Activated CD4-positive, alpha-beta T cell treated with anti-CD3 and anti-CD28 coated beads for 36 hours (primary cell): Measurements from ENCODE around the gene RASSF6. TPM values are rescaled to one million over a fixed set of nuclear protein-coding genes. Genes with fewer than 3 reads are reported as not detected.
A peak's percentile ranks its signal among the peaks of the same experiment; 100 is the strongest.
"Not testable (repeated sequence)": the region's sequence is repeated elsewhere in the genome, so short reads cannot be mapped to it uniquely, and the experiment has no call there.

ENCODE experiments used
- ATAC-seq: fragments of 200-7000 bp; cut with Tn5 transposase; one replicate; pipeline ENCODE4 v1.10.0; 2021; ENCODE audit warnings: mild to moderate bottlenecking, moderate library complexity
- CTCF ChIA-PET: fragments of 350-600 bp; sonication (Branson Sonifier 250); formaldehyde crosslinking; loops from one replicate; lab custom pipeline; 2021; ENCODE audit warnings: antibody characterized with exemption; lab: Charles Lee
- POLR2A ChIA-PET: fragments of 350-600 bp; sonication (Branson Sonifier 250); formaldehyde crosslinking; loops from one replicate; lab custom pipeline; 2021; ENCODE audit warnings: antibody characterized with exemption, inconsistent platforms; lab: Charles Lee
- DNase-seq: peaks from one replicate; pipeline ENCODE4 v3.0.0-alpha.2; 2020
- H3K27ac Mint-ChIP-seq: one replicate; pipeline ENCODE4 v1.8.0; 2021; ENCODE audit warnings: mixed read lengths
- H3K27me3 Mint-ChIP-seq: one replicate; pipeline ENCODE4 v1.8.0; 2021; ENCODE audit warnings: mixed read lengths
- H3K36me3 Mint-ChIP-seq: one replicate; pipeline ENCODE4 v1.8.0; 2021; ENCODE audit warnings: low read depth, mixed read lengths
- H3K4me1 Mint-ChIP-seq: one replicate; pipeline ENCODE4 v1.8.0; 2021; ENCODE audit warnings: mixed read lengths
- H3K4me3 Mint-ChIP-seq: one replicate; pipeline ENCODE4 v1.8.0; 2021; ENCODE audit warnings: mild to moderate bottlenecking, moderate library complexity, mixed read lengths
- H3K9me3 Mint-ChIP-seq: one replicate; pipeline ENCODE4 v1.8.0; 2021; ENCODE audit warnings: low read depth, mixed read lengths
- intact Hi-C, 2 experiments: fragments of 100-400 bp; cut with DNase I in 1 of 2; cut with micrococcal nuclease in 1 of 2; formaldehyde crosslinking; loops; one replicate each; pipeline versions ENCODE4 v1.14.2 to v1.15.1; 2022 to 2024; cut with DNase I, micrococcal nuclease
- total RNA-seq, 2 experiments: library from RNA; stranded (reverse); gene quantifications; one replicate each; pipeline ENCODE4 v1.2.3, GENCODE V29; 2021

Gene RASSF6
- total RNA-seq = under 1 TPM in 1 of 2 experiments, not detected in 1; 0.04 TPM

- DNase-seq (peak; percentile 49), ATAC-seq (peak; percentile 68)
- Mint-ChIP-seq H3K27me3 (peaks cover 11% of the 10 kb centered on the region), H3K4me1 (peaks cover 10% of the 10 kb centered on the region), H3K4me3 (peak within 1 kb of the TSS; percentile 32), H3K9me3 (no peaks in the 10 kb centered on the region), H3K27ac (no peak within 1 kb of the TSS), H3K36me3 (no peaks in the 10 kb centered on the region)
- CTCF ChIA-PET = interaction anchor here (1.3 to 1.7 kb wide), 2 partner anchors 11 to 27 kb away, joined by 3 to 4 read pairs; no protein-coding TSS in a partner anchor
- POLR2A ChIA-PET = no interaction called here
- intact Hi-C loops = no loop called here
These were observed at the start of gene RASSF6 for GRCh38 chr4:73620115-73620792. Gene RASSF6, minus strand, starts transcription at chr4:73620436. Its CDS starts 8,641 bp downstream, at chr4:73611795.

DNA sequence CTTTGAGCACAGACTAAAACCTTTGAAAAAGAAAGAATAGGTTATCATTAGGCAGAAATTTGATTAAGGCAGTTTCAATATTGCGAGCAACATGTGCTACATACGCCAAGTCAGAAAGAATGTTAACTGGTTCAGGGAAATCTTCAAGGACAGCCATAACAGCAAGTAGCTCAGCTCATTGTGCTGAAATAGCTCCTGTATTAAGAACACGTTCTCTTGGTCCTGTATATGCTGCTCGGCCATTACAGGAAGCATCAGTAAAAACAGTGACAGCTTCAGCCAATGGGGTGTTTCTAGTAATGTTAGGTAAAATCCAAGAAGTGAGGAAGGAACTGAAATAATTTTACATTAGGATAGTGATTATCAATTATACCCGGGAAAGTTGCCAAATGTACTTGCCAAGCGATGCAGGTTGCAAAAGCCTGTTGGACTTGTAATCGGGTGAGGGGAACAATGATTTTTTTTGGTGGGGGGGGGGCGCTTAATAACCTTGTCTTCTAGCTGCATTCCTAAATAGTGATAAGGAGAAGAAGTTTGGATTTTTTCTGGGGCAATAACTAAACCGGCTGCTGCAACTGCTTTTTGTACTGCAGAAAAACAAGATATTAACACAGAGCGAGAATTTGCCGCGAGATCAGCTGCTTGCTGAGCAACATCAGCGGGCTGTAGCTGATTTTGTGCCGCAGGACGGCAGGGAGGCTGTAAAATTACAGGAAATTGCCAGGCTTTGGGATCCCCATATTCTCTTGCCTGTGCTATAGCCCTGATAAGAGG is 49.4 kb upstream of the RASSF6 start:
- H3K4me1 Mint-ChIP-seq = no peaks in the 10 kb centered on the region
- no peak for DNase-seq
- ATAC-seq = no peak
- H3K4me3 Mint-ChIP-seq = no peak overlapping the region
- POLR2A ChIA-PET = no interaction called here
- H3K27ac Mint-ChIP-seq = no peak overlapping the region
- CTCF ChIA-PET = no interaction called here
- no peaks in the 10 kb centered on the region for H3K36me3 Mint-ChIP-seq
- H3K9me3 Mint-ChIP-seq = no peaks in the 10 kb centered on the region
- intact Hi-C loops = loop anchor here in 1 of 2 experiments (10.0 kb wide), 1 partner anchor 195 kb away; the partner anchor contains the start of gene CXCL1
- H3K27me3 Mint-ChIP-seq = no peaks in the 10 kb centered on the region

GRCh38 chr4:73668782-73669201 is 48.6 kb upstream of the RASSF6 start:
- intact Hi-C loops = loop anchor here in 1 of 2 experiments (10.0 kb wide), 1 partner anchor 196 kb away; the partner anchor contains the start of gene CXCL1
- Mint-ChIP-seq H3K4me3 (no peak overlapping the region), H3K27me3 (no peaks in the 10 kb centered on the region), H3K36me3 (no peaks in the 10 kb centered on the region), H3K9me3 (no peaks in the 10 kb centered on the region), H3K27ac (no peak overlapping the region), H3K4me1 (no peaks in the 10 kb centered on the region)
- ChIA-PET POLR2A (no interaction called here), CTCF (no interaction called here)
- no peak for DNase-seq
- no peak for ATAC-seq

- peak; percentile 12 for DNase-seq
- H3K4me1 Mint-ChIP-seq, POLR2A ChIA-PET, H3K9me3 Mint-ChIP-seq, H3K27ac Mint-ChIP-seq, H3K27me3 Mint-ChIP-seq, CTCF ChIA-PET, ATAC-seq, H3K4me3 Mint-ChIP-seq, H3K36me3 Mint-ChIP-seq: not testable (repeated sequence)
- intact Hi-C loops = loop anchor here in 1 of 2 experiments (10.0 kb wide), 1 partner anchor 199 kb away; the partner anchor contains the start of gene CXCL1
These were observed 45.7 kb upstream of the RASSF6 start for GRCh38 chr4:73665924-73666323.

DNA sequence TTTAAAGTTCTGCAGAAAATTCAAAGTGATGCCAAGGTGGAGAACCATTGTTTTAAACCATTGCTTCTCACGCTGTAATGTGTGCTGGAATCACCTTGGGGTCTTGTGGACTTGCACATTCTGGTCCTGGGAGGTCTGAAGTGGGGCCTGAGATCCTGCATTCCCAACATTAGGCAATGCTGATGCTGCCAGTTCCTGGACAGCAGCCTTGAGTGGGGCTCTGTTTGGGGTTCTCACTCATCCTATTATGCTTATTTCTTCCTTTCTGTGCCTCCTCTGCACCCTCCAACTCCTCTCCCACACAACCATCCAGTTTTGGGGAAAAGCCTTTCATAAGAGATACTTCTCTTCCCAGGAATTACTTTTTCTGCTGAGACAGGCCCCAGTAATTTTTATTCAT is 44.2 kb upstream of the RASSF6 start:
- peaks cover 3% of the 10 kb centered on the region for H3K4me1 Mint-ChIP-seq
- DNase-seq = no peak
- ATAC-seq = no peak
- intact Hi-C loops = loop anchor here in 1 of 2 experiments (5.0 to 10.0 kb wide), 2 partner anchors 200 to 648 kb away; partner anchors contain the start of gene CXCL1
- POLR2A ChIA-PET = no interaction called here
- peaks cover 2% of the 10 kb centered on the region for H3K27me3 Mint-ChIP-seq
- no peak overlapping the region for H3K4me3 Mint-ChIP-seq
- H3K27ac Mint-ChIP-seq = no peak overlapping the region
- no peaks in the 10 kb centered on the region for H3K36me3 Mint-ChIP-seq
- CTCF ChIA-PET = interaction anchor here (1.2 to 2.4 kb wide), 2 partner anchors 10 to 471 kb away, joined by 3 to 6 read pairs; no protein-coding TSS in a partner anchor
- H3K9me3 Mint-ChIP-seq = no peaks in the 10 kb centered on the region

GRCh38 chr4:73663576-73663975 is 43.3 kb upstream of the RASSF6 start:
- DNase-seq (no peak), ATAC-seq (no peak)
- Mint-ChIP-seq H3K4me1 (peaks cover 3% of the 10 kb centered on the region), H3K27ac (no peak overlapping the region), H3K4me3 (no peak overlapping the region), H3K27me3 (peaks cover 2% of the 10 kb centered on the region), H3K36me3 (no peaks in the 10 kb centered on the region), H3K9me3 (no peaks in the 10 kb centered on the region)
- POLR2A ChIA-PET = no interaction called here
- intact Hi-C loops = loop anchor here in 1 of 2 experiments (5.0 to 10.0 kb wide), 2 partner anchors 201 to 649 kb away; partner anchors contain the start of gene CXCL1
- CTCF ChIA-PET = interaction anchor here (0.6 to 2.4 kb wide), 4 partner anchors 8 to 472 kb away, joined by 3 to 6 read pairs (median 4); no protein-coding TSS in a partner anchor

DNA sequence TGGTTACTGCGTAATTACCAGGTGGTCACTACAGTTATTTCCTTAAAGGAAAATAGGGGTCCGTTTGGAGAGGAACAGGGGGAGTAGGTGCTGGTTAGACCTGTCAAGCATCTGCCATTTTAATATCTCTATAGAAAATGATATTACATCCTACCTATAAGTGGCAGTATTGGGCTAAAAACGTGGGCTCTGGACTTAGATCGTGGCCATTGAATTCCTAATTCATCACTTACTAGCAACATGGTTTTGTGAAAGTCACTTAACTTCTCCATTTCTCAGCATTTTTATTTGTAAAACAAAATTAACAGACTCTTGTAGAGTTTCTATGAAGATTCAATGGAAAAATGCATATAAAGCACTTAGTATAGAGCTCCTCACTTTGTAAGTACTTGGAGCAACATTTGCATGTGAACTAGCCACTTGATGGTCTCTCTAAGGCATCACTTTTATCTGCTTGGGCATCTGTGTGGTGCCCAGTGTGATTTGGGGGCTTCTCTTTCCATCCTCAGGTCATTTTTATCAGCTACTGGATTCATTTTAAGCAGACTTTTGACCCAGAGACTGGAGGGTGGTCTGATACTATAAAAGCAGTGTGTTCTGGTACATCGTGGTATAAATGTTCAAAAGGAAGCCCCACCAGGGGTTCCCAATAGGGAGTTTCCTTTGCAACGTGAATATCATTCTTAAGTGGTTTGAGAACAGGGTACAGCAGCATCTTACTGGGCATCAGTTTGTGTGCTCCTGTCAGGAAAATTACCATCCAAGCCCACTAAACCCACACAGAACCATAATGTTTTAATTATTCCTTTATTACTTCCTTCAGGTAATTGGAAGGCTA is 42.7 kb upstream of the RASSF6 start:
- intact Hi-C loops = loop anchor here in 1 of 2 experiments (1.0 to 10.0 kb wide), 3 partner anchors 202 to 649 kb away; partner anchors contain the start of gene CXCL1
- Mint-ChIP-seq H3K27ac (no peak overlapping the region), H3K36me3 (no peaks in the 10 kb centered on the region), H3K4me1 (peaks cover 3% of the 10 kb centered on the region), H3K9me3 (no peaks in the 10 kb centered on the region), H3K4me3 (no peak overlapping the region), H3K27me3 (peaks cover 2% of the 10 kb centered on the region)
- DNase-seq (no peak), ATAC-seq (peak; percentile 33)
- ChIA-PET CTCF (interaction anchor here (0.6 to 2.4 kb wide), 9 partner anchors 9 to 675 kb away, joined by 3 to 6 read pairs (median 5); no protein-coding TSS in a partner anchor), POLR2A (no interaction called here)

GRCh38 chr4:73661646-73662119 is 41.4 kb upstream of the RASSF6 start:
- POLR2A ChIA-PET = interaction anchor here (0.6 kb wide), 1 partner anchor 43 kb away, joined by 3 read pairs; no protein-coding TSS in a partner anchor
- intact Hi-C loops = loop anchor here in 1 of 2 experiments (1.0 to 10.0 kb wide), 3 partner anchors 203 to 651 kb away; partner anchors contain the start of gene CXCL1
- DNase-seq = peak; percentile 23
- H3K4me1 Mint-ChIP-seq = peaks cover 3% of the 10 kb centered on the region
- H3K27ac Mint-ChIP-seq = no peak overlapping the region
- H3K4me3 Mint-ChIP-seq = no peak overlapping the region
- peaks cover 2% of the 10 kb centered on the region for H3K27me3 Mint-ChIP-seq
- peak; percentile 39 for ATAC-seq
- H3K9me3 Mint-ChIP-seq = no peaks in the 10 kb centered on the region
- CTCF ChIA-PET = interaction anchor here (0.7 to 1.8 kb wide), 5 partner anchors 8 to 473 kb away, joined by 3 to 6 read pairs (median 4); no protein-coding TSS in a partner anchor
- no peaks in the 10 kb centered on the region for H3K36me3 Mint-ChIP-seq

- Mint-ChIP-seq H3K4me3 (no peak overlapping the region), H3K27ac (no peak overlapping the region), H3K27me3 (peaks cover 2% of the 10 kb centered on the region), H3K9me3 (no peaks in the 10 kb centered on the region), H3K4me1 (peaks cover 3% of the 10 kb centered on the region), H3K36me3 (no peaks in the 10 kb centered on the region)
- ATAC-seq (no peak), DNase-seq (no peak)
- CTCF ChIA-PET = interaction anchor here (0.7 to 1.2 kb wide), 2 partner anchors 392 to 411 kb away, joined by 3 read pairs; no protein-coding TSS in a partner anchor
- POLR2A ChIA-PET = no interaction called here
- intact Hi-C loops = loop anchor here in 1 of 2 experiments (5.0 to 10.0 kb wide), 2 partner anchors 204 to 651 kb away; partner anchors contain the start of gene CXCL1
These were observed 40.6 kb upstream of the RASSF6 start for GRCh38 chr4:73660808-73661207.

DNA sequence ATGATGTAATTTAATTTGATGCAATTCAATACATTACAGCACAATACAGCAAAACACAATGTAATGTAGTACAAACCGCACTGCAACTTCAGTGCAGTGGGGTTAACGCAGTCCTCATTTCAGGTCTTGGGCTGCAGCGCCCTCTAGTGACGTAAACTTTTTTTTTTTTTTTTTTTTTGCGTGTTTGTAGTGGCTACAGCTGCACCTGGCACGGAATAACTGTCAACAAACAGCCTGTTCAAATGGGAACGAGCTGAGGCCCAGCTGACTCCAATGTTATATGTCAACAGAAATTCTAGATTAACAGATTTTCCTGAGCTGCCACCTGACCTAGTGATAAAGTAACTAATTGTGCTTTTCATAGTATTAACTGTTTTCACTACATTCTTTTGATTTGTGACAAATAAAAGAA is 33.5 kb upstream of the RASSF6 start:
- ChIA-PET POLR2A (no interaction called here), CTCF (interaction anchor here (0.6 to 2.3 kb wide), 11 partner anchors 8 to 481 kb away, joined by 3 to 9 read pairs (median 3); no protein-coding TSS in a partner anchor)
- Mint-ChIP-seq H3K9me3 (no peaks in the 10 kb centered on the region), H3K36me3 (no peaks in the 10 kb centered on the region), H3K4me3 (no peak overlapping the region), H3K27me3 (no peaks in the 10 kb centered on the region), H3K4me1 (no peaks in the 10 kb centered on the region), H3K27ac (no peak overlapping the region)
- ATAC-seq = peak; percentile 66
- DNase-seq = peak; percentile 31
- intact Hi-C loops = loop anchor here (1.0 to 10.0 kb wide), 10 partner anchors 60 to 1329 kb away; no protein-coding TSS in a partner anchor
